H1 (cell line): ENCODE measurements around the gene DOP1B. TPM values are rescaled to one million over a fixed set of nuclear protein-coding genes. Genes with fewer than 3 reads are reported as not detected.

Experiments used
- ASH2L ChIP-seq: fragments of 200-600, 300-600 bp; sonication (generic); IDR thresholded peaks from one replicate; pipeline ENCODE4 v1.7.1; 2017; ENCODE audit warnings: low read length
- CHD1 ChIP-seq: IDR thresholded peaks from 2 replicates; pipeline ENCODE4 v1.6.1; 2012; ENCODE audit warnings: low read depth, low read length, improper control_type of control experiment
- SIN3A ChIP-seq, 2 experiments: IDR thresholded peaks in 1 of 2; conservative IDR thresholded peaks in 1 of 2; 2 replicates each; pipeline ENCODE4 v1.6.1; 2011 to 2012; ENCODE audit warnings: low read length in 2 of 2, improper control_type of control experiment in 1 of 2, low read depth in 1 of 2, mild to moderate bottlenecking in 1 of 2
- TAF1 ChIP-seq: IDR thresholded peaks from 2 replicates; pipeline ENCODE4 v1.6.1; 2011; ENCODE audit warnings: mild to moderate bottlenecking, low read depth, low read length
- polyA plus RNA-seq, 7 experiments: library from polyadenylated mRNA; depleted of rRNA in 3 of 7; stranded (reverse) in 5 of 7; unstranded in 2 of 7; fragments of >200 nt in 5 of 7; fragments of 200-250 nt in 2 of 7; gene quantifications; 1 replicate in 5 of 7; 2 replicates in 1 of 7; 4 replicates in 1 of 7; pipeline versions ENCODE4 v1.2.1 to v1.2.3, GENCODE V29; 2011 to 2013; ENCODE audit warnings: missing spikeins in 2 of 7, mixed read lengths in 2 of 7
- total RNA-seq: library from RNA; stranded (reverse); fragmentation: NEBNext Ultra II Directional; extraction: Animal tissue kit (Norgen Biotek cat#: 25700); gene quantifications from 2 replicates; pipeline ENCODE4 v1.2.1, GENCODE V29; 2021
- TF ChIP-seq, protein P1 (sequence below): fragments of 300-600 bp; sonication (generic); IDR thresholded peaks from 2 replicates; pipeline ENCODE4 v1.7.1; 2012; ENCODE audit warnings: low read length, moderate library complexity, mild to moderate bottlenecking, inconsistent platforms; ENCODE audit not compliant: insufficient replicate concordance

The DOP1B gene
- total and polyA plus RNA-seq, 2 of the 8 experiments (the other 6 are each of a cell fraction or from before 2014, with no cell fraction given), result 2.8 to 9.9 TPM

DNA sequence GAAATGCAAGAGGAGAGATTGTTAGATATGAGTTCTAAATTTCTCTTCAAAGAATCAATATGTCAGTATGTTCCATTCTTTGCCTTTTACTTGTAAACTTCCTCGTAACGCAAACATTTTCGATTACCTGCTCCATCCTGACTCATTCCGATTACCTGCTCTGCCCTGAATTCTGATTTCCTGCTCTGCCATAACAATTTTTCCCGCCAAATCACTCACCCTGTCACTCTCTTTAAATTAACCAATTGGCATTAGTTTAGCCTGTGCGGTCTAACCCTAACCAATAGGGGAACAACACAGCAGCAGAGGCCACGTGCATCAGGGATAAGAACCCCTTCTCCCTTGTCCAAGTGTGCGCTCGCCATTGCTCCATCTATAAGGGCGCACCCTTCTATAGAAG, 46.8 kb upstream of the DOP1B start (continued):
- TF ChIP-seq, protein P1, sequence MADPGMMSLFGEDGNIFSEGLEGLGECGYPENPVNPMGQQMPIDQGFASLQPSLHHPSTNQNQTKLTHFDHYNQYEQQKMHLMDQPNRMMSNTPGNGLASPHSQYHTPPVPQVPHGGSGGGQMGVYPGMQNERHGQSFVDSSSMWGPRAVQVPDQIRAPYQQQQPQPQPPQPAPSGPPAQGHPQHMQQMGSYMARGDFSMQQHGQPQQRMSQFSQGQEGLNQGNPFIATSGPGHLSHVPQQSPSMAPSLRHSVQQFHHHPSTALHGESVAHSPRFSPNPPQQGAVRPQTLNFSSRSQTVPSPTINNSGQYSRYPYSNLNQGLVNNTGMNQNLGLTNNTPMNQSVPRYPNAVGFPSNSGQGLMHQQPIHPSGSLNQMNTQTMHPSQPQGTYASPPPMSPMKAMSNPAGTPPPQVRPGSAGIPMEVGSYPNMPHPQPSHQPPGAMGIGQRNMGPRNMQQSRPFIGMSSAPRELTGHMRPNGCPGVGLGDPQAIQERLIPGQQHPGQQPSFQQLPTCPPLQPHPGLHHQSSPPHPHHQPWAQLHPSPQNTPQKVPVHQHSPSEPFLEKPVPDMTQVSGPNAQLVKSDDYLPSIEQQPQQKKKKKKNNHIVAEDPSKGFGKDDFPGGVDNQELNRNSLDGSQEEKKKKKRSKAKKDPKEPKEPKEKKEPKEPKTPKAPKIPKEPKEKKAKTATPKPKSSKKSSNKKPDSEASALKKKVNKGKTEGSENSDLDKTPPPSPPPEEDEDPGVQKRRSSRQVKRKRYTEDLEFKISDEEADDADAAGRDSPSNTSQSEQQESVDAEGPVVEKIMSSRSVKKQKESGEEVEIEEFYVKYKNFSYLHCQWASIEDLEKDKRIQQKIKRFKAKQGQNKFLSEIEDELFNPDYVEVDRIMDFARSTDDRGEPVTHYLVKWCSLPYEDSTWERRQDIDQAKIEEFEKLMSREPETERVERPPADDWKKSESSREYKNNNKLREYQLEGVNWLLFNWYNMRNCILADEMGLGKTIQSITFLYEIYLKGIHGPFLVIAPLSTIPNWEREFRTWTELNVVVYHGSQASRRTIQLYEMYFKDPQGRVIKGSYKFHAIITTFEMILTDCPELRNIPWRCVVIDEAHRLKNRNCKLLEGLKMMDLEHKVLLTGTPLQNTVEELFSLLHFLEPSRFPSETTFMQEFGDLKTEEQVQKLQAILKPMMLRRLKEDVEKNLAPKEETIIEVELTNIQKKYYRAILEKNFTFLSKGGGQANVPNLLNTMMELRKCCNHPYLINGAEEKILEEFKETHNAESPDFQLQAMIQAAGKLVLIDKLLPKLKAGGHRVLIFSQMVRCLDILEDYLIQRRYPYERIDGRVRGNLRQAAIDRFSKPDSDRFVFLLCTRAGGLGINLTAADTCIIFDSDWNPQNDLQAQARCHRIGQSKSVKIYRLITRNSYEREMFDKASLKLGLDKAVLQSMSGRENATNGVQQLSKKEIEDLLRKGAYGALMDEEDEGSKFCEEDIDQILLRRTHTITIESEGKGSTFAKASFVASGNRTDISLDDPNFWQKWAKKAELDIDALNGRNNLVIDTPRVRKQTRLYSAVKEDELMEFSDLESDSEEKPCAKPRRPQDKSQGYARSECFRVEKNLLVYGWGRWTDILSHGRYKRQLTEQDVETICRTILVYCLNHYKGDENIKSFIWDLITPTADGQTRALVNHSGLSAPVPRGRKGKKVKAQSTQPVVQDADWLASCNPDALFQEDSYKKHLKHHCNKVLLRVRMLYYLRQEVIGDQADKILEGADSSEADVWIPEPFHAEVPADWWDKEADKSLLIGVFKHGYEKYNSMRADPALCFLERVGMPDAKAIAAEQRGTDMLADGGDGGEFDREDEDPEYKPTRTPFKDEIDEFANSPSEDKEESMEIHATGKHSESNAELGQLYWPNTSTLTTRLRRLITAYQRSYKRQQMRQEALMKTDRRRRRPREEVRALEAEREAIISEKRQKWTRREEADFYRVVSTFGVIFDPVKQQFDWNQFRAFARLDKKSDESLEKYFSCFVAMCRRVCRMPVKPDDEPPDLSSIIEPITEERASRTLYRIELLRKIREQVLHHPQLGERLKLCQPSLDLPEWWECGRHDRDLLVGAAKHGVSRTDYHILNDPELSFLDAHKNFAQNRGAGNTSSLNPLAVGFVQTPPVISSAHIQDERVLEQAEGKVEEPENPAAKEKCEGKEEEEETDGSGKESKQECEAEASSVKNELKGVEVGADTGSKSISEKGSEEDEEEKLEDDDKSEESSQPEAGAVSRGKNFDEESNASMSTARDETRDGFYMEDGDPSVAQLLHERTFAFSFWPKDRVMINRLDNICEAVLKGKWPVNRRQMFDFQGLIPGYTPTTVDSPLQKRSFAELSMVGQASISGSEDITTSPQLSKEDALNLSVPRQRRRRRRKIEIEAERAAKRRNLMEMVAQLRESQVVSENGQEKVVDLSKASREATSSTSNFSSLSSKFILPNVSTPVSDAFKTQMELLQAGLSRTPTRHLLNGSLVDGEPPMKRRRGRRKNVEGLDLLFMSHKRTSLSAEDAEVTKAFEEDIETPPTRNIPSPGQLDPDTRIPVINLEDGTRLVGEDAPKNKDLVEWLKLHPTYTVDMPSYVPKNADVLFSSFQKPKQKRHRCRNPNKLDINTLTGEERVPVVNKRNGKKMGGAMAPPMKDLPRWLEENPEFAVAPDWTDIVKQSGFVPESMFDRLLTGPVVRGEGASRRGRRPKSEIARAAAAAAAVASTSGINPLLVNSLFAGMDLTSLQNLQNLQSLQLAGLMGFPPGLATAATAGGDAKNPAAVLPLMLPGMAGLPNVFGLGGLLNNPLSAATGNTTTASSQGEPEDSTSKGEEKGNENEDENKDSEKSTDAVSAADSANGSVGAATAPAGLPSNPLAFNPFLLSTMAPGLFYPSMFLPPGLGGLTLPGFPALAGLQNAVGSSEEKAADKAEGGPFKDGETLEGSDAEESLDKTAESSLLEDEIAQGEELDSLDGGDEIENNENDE, result no peak
- no peak for TF ChIP-seq TAF1
- TF ChIP-seq SIN3A (conservative IDR thresholded peaks at IDR 0.05 in 1 of 2, IDR thresholded peaks at IDR 0.05 in 1 of 2; ENCODE audit: low read depth in 1 of 2, low read length in 2 of 2), result no peak
- no peak for TF ChIP-seq ASH2L
- no peak for TF ChIP-seq CHD1
- TF ChIP-seq, all 59 proteins: peak for 1
